ENCODE results near the gene SCNN1B. TPM values are rescaled to one million over a fixed set of nuclear protein-coding genes. Genes with fewer than 3 reads are reported as not detected.

Gene SCNN1B
- total and polyA plus RNA-seq, 2 donors (not counting 1 experiment from before 2014, with no cell fraction given): not detected

- H3K9ac ChIP-seq (ENCODE audit: insufficient read depth, low read length): no peak overlapping the region
- H3K36me3 ChIP-seq (ENCODE audit: control insufficient read depth, insufficient read depth, low read length): peaks cover 6% of the 10 kb centered on the region
- no peak overlapping the region for H3K27ac ChIP-seq (ENCODE audit: insufficient read depth, low read length)
- TF ChIP-seq CTCF (conservative IDR thresholded peaks at IDR 0.05 in 1 of 2, IDR thresholded peaks at IDR 0.05 in 1 of 2; ENCODE audit: low read depth in 1 of 2, low read length in 2 of 2) (no peak), EZH2 (IDR thresholded peaks at IDR 0.05; ENCODE audit: low read length, missing control alignments) (no peak)
- H2AFZ ChIP-seq (ENCODE audit: low read length): no peak overlapping the region
- H3K4me3 ChIP-seq (replicated peaks in 1 of 4; ENCODE audit: control extremely low read depth in 1 of 4, insufficient read depth in 1 of 4, low read depth in 3 of 4, low read length in 4 of 4): no peak overlapping the region
- H3K4me2 ChIP-seq (ENCODE audit: extremely low read depth, insufficient read depth, low read length): no peak overlapping the region
- peaks cover 5% of the 10 kb centered on the region for H3K4me1 ChIP-seq (ENCODE audit: control insufficient read depth, extremely low read depth, insufficient read depth, low read length)
- no peak for DNase-seq (ENCODE audit: low read depth in 2 of 2)
- H3K9me3 ChIP-seq (ENCODE audit: control insufficient read depth, insufficient read depth, low read depth, low read length): no peaks in the 10 kb centered on the region
- no peaks in the 10 kb centered on the region for H3K27me3 ChIP-seq (ENCODE audit: control insufficient read depth, insufficient read depth, low read length)
- no peaks in the 10 kb centered on the region for H4K20me1 ChIP-seq (ENCODE audit: control insufficient read depth, extremely low read depth, insufficient read depth, low read length)
- no peaks in the 10 kb centered on the region for H3K79me2 ChIP-seq (ENCODE audit: control insufficient read depth, insufficient read depth, low read length)
These were observed 126.2 kb downstream of the SCNN1B start for GRCh38 chr16:23428351-23428750.

Other genes starting within 250 kb of the SCNN1B start
- gene USP31, start 152.8 kb upstream of the SCNN1B start, total RNA-seq: 5.6 and 5.8 TPM in 2 replicates
- 4.8 and 6.0 TPM in 2 replicates for gene USP31, start 152.8 kb upstream of the SCNN1B start, polyA plus RNA-seq
- not detected in 2 replicates for gene SCNN1G, start 119.6 kb upstream of the SCNN1B start, total RNA-seq
- not detected in 2 replicates for gene SCNN1G, start 119.6 kb upstream of the SCNN1B start, polyA plus RNA-seq
- 10.8 and 17.5 TPM in 2 replicates for gene COG7, start 150.9 kb downstream of the SCNN1B start, total RNA-seq
- 20.6 and 20.9 TPM in 2 replicates for gene COG7, start 150.9 kb downstream of the SCNN1B start, polyA plus RNA-seq
- gene GGA2, start 208.2 kb downstream of the SCNN1B start, total RNA-seq: 19.5 and 22.9 TPM in 2 replicates
- 29.6 and 34.7 TPM in 2 replicates for gene GGA2, start 208.2 kb downstream of the SCNN1B start, polyA plus RNA-seq